GM18511 (cell line): ENCODE results near the gene MFSD2A.
A peak's percentile ranks its signal among the peaks of the same experiment; 100 is the strongest.
"Not testable (repeated sequence)": the region's sequence is repeated elsewhere in the genome, so short reads cannot be mapped to it uniquely, and the experiment has no call there.

Experiments used
- ATAC-seq: cut with Tn5 transposase; IDR thresholded peaks from one replicate; pipeline ENCODE4 v1.9.1; 2021; ENCODE audit warnings: mild to moderate bottlenecking, moderate library complexity; ENCODE audit not compliant: unreplicated experiment

MFSD2A gene

GRCh38 chr1:39996396-39997004 is 41.6 kb downstream of the MFSD2A start:
- ATAC-seq, result no peak

DNA sequence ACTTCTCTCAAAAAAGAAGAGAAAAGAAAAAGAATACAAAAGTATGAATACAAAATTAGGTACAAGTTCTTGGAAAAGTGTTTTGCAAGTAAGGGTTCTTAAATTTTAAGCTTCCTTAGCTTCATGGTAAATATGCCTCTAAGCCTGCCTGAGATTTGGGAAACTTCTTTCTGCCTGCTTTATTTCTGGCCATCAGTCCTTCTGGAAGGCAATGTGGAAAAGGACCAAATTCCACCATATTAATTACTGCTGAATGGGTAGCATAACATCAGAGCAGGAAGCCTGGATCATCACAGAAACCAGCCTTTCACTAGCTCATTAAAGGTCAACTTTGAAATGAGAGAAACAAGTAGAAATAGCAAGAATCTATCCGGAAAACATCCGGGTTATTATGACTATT is 46.5 kb downstream of the MFSD2A start:
- ATAC-seq, result no peak

GRCh38 chr1:40003156-40004093 is 48.5 kb downstream of the MFSD2A start:
- peak; percentile 73 for ATAC-seq

DNA sequence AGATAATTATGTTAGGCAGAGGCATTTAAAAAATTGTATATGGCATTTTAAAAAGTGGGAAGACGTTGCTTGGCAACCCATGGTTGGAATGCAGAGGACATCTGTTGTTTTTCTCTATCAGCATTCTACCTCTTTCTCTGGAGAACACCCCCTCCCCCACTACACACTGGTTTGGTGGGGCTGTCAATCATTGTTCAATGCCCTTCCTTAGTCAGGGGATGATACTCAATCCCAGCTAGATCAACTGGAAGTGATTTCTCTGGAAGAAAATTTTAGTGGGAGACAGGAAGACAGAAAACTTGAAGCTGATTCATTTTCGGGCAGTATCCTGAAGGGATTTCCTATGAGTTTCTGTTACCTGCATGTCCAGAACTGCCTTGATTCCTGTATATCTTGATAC is 49.9 kb downstream of the MFSD2A start:
- ATAC-seq, result no peak

DNA sequence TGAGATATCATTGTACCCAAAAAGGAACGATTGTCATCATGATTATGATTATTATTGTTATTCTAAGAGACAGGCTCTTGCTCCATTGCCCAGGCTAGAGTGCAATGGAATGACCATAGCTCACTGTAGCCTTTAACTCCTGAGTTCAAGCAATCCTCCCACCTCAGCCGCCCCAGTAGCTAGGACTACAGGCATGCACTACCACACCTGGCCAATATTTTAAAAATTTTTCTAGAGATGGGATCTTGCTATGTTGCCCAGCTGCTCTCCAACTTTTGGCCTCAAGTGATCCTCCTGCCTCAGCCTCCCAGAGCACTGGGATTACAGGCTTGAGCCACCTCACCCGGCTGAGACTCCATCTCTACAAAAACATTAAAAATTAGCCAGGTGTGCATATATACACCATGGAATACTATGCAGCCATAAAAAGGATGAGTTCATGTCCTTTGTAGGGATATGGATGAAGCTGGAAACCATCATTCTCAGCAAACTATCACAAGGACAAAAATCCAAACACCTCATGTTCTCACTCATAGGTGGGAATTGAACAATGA is 52.6 kb downstream of the MFSD2A start:
- ATAC-seq, result not testable (repeated sequence)

DNA sequence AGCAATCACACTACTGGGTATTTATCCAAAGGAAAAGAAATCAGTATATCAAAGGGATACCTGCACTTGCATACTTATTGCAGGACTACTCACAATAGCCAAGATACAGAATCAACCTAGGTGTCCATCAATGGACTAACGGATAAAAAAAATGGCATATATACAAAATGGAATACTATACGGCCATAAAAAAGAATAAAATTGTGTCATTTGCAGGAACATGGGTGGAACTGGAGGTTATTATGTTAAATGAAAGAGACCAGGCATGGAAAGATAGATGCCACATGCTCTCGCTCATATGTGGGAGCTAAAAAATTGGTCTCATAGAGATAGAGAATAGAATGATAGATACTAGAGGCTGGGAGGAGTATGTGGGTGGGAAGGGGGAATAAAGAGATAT is 56.3 kb downstream of the MFSD2A start:
- ATAC-seq, result no peak

DNA sequence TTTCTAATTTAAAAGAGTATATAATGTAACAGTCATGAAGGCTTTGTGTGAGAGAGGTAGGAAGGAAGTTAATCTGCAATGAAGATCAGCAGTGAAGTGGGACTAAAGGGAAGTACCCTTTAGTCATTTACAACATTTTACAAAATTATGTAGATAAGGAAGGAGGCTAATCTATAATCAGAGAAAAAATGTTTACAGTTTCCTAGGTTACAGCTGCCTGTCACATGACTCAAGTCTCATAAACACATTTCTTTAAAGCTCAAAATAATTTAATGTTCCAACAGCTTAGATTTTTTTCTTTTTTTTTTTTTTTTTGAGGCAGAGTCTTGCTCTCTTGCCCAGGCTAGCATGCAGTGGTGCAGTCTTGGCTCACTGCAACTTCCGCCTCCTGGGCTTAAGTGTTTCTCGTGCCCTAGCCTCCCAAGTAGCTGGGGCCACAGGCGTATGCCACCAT is 59.3 kb downstream of the MFSD2A start:
- no peak for ATAC-seq

GRCh38 chr1:40014812-40015594 is 60.1 kb downstream of the MFSD2A start:
- ATAC-seq, result no peak

GRCh38 chr1:40017951-40018575 is 63.1 kb downstream of the MFSD2A start:
- ATAC-seq, result no peak
